NCI-H774 (cell line): ENCODE measurements around the gene BRMS1.
"Not testable (repeated sequence)": the region's sequence is repeated elsewhere in the genome, so short reads cannot be mapped to it uniquely, and the experiment has no call there.

Experiments
- DNase-seq: peaks from one replicate; lab custom pipeline; 2025; lab: John Stamatoyannopoulos, UW

Gene BRMS1

GRCh38 chr11:66363187-66363601 is 18.3 kb upstream of the BRMS1 start:
- no peak for DNase-seq

DNA sequence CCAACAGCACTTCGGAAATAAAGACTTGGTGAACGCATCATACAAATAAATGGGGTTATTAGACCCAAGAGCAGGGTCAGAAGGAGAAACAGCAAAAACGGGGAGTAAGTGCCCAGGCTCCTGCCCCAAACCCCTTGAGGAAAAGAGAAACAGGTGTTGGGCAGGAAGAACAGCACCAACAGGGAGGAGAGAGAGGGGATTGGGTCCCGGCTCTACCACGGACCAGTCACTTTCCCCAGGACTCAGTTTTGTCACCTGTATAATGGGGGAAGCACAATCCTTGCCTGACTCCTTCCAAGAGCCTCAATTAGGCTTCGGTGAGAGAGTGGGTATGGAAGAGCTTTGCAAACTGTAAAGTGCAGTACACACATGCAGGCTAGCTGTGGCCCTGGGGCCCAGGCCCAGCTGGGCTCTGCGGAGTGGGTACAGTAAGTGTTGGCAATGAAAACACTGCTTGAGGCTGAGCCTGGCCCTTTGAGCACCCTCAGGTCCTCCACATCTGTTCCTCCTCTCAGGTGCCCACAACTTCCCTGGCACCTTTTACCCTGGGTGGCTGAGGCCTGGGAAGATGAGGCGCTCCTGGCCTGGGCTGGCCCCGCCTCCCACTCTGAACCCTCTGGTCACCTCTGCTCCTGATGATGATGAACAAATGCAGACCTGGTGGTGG is 17.7 kb upstream of the BRMS1 start:
- DNase-seq, result no peak

GRCh38 chr11:66361502-66361941 is 16.6 kb upstream of the BRMS1 start:
- DNase-seq, result no peak

GRCh38 chr11:66360406-66361073 is 15.6 kb upstream of the BRMS1 start:
- no peak for DNase-seq

- no peak for DNase-seq
Measured at GRCh38 chr11:66359662-66360087, 14.8 kb upstream of the BRMS1 start.

DNA sequence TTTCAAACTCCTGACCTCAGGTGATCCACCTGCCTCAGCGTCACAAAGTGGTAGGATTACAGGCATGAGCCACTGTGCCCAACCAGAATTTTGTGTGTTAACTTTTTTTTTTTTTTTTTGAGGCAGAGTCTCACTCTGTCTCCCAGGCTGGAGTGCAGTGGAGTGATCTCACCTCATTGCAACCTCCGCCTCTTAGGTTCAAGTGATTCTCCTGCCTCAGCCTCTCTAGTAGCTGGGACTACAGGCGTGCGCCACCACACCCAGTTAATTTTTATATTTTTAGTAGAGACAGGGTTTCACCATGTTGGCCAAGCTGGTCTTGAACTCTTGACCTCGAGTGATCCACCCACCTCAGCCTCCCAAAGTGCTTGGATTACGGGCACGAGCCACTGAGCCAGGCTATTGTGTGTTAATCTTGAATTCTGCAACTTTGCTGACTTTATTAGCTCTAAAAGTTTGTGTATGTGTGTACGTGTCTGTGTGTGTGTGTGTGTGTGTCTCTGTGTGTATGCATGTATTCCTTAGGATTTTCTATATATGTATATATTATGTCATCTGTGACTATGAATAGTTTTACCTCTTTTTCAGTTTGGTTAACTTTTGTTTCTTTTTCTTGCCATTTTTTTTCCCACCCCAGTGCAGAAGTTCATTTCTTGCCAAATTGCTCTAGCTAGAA is 5.8 kb upstream of the BRMS1 start:
- not testable (repeated sequence) for DNase-seq

DNA sequence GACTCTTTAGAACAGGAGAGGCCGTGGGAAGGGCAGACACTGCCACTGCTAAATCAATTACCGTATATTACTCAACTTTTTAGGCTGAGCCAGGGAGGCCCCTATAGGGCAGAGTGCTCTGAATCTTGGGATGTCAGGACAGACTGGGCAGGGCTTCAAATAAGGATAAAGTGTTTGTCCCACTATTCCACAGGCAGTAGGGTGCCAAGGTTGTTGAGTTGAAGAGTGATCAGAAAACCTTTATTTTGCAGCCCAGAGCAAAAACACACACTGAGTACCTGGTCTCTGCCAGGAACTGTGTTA is 4.1 kb upstream of the BRMS1 start:
- no peak for DNase-seq

DNA sequence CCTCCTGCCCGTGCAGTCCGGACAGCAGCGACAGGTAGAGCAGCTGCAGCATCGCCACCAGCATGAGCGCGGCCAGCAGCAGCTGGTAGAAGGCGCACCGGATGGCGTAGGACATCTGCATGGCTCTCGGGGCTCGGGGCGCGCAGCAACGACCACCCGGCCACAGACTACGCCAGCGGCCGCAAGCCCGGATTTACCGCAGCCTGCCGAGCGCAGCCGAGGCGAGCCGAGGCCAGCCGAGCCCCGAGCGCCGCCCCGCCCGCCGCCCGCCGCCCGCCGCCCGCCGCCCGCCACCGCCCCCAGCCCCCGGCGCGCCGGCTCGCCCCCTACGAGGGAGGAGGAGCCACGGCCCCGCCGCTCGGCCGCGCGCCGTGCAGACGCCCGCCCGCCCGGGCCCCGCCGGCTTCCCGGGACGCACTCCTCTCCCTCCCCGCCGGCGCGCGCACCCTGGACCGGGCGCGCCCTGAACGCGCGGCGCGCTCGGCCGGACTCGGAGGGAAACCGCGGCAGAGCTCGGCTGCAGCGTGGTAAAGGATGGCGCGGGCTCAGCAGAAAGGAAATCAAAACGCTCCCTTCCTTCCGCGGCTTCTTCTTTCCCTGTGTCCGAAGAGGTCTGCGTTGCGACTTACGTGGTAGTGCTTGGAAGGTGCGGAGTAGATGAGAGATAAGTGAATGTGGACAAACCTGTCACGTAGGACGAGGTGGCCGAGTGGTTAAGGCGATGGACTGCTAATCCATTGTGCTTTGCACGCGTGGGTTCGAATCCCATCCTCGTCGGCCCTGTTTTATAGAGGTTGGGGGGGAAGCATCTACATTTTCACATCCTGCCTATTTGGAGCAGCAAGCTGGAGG is 2.7 kb upstream of the BRMS1 start, which contains the start of gene B4GAT1:
Gene B4GAT1 (minus strand): TSS at position 205 of the 852 bp plus-strand sequence. CDS start 84 bp downstream, at position 121.
- DNase-seq, result peak; percentile 88

DNA sequence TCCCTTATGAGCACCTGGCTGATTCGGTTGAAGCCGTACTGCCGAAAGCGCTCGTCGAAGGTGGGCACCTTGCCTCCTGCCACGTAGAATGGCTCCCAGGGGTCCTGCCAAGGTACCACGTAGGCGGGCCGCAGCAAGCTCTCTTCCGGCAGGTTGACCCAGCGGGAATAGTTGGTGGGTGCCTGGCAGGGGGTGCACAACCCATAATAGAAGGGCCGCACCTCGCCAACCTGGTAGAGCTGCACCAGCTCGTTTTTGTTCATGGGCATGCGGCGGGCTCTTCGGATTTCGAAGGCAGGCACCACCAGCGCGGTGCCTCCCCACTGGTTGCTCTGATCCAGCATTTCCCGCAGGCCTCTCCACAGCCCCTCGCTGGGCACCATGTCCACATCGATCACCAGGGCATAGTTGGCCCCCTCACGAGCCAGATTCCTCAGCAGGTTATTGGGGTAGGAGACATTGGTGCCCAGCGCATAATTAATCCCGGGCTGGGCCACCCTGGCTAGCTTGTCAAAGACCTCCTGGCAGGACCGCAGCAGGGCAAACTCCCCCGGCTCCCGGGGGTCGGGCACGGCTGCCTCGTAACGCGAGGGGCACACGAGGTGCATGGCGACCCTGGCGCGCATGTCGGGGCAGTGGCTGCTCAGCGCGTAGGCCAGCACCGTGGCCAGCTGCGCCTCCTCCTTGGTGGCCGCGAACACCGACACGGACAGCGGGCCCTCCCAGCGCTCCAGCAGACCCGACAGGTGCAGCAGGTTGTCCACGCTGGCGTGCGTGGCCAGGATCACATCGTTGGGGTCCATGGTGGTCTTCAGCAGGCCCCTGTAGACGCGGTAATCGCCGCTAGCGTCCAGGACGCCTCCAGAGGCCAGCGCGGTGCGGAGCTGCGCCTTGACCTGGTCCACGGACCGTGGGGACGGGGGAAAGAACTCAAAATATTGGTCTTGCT is 1.8 kb upstream of the BRMS1 start:
- no peak for DNase-seq

- DNase-seq, result no peak
Measured at GRCh38 chr11:66345316-66345649, 379 bp upstream of the BRMS1 start.

- no peak for DNase-seq
Measured at GRCh38 chr11:66343176-66343575, 1.7 kb downstream of the BRMS1 start.

- DNase-seq, result no peak
Measured at GRCh38 chr11:66341502-66342126, 3.3 kb downstream of the BRMS1 start.

- DNase-seq, result no peak
Measured at GRCh38 chr11:66340596-66341501, 4.1 kb downstream of the BRMS1 start.

- no peak for DNase-seq
Measured at GRCh38 chr11:66339686-66340483, 5.0 kb downstream of the BRMS1 start.

DNA sequence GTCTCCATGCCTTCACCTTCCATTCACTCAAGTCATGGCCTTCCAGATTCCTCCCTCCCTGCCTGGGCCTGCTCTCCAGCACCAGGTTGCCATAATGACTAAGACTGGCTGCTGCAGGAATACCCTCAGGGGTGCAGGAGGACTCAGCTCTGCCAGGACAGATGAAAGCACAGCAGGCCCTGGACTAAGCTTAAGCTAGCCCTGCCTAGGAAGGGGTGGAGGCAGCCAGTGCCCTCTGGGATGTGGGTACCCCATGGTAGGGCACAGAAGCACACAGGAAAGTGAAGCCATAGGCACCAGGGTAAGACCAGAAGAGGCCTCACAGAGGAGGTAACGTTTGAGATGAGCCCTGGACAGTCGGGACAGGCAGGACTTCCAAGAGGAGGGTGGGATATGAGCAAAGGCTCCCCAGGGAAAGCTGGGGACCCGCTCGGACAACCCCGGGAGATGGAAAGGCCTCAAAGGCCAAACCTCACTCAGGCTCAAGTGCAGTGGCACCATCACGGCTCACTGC is 5.7 kb downstream of the BRMS1 start:
- no peak for DNase-seq

- DNase-seq, result no peak
Measured at GRCh38 chr11:66338276-66339161, 6.4 kb downstream of the BRMS1 start.

GRCh38 chr11:66337103-66337899 is 7.6 kb downstream of the BRMS1 start:
- no peak for DNase-seq
